PC-3 (cell line): ENCODE measurements around the gene DDX3X. TPM values are rescaled to one million over a fixed set of nuclear protein-coding genes. Genes with fewer than 3 reads are reported as not detected.
"Not testable (repeated sequence)": the region's sequence is repeated elsewhere in the genome, so short reads cannot be mapped to it uniquely, and the experiment has no call there.

ENCODE experiments used
- ATAC-seq: fragments of 200-7000 bp; cut with Tn5 transposase; 2 replicates; pipeline ENCODE4 v1.9.1; 2020; ENCODE audit warnings: mild to moderate bottlenecking, moderate library complexity
- BruUV-seq: library from RNA; stranded (reverse); fragments of 400-500 nt; replicated peaks from 2 replicates; lab custom pipeline; 2021; lab: Mats Ljungman, UMichigan
- CTCF ChIA-PET: fragments of 300-600 bp; sonication (Branson Sonifier 250); formaldehyde crosslinking; loops from one replicate; lab custom pipeline; 2022; ENCODE audit warnings: antibody characterized with exemption; lab: Charles Lee
- POLR2A ChIA-PET: fragments of 300-600 bp; sonication (Branson Sonifier 250); formaldehyde crosslinking; loops from one replicate; lab custom pipeline; 2022; ENCODE audit warnings: antibody characterized with exemption; ENCODE audit not compliant: unreplicated experiment; lab: Charles Lee
- DNase-seq: peaks from one replicate; pipeline ENCODE4 v3.0.0-alpha.2; 2015
- H2AFZ ChIP-seq: fragments of 300-600 bp; sonication (generic); 2 replicates; pipeline ENCODE4 v1.6.0; 2016; ENCODE audit warnings: antibody characterized with exemption, low read length
- H3F3A ChIP-seq: fragments of 300-600 bp; sonication (generic); one replicate; pipeline ENCODE4 v1.6.0; 2017; ENCODE audit warnings: antibody characterized with exemption, low read length, control low read depth, mild to moderate bottlenecking; ENCODE audit not compliant: unreplicated experiment
- H3K27ac ChIP-seq: fragments of 300-600 bp; sonication (generic); 2 replicates; pipeline ENCODE4 v1.5.1; 2016; ENCODE audit warnings: mild to moderate bottlenecking, low read length
- H3K27me3 ChIP-seq: fragments of 300-600 bp; sonication (generic); 2 replicates; pipeline ENCODE4 v1.6.1; 2016; ENCODE audit warnings: low read length, mixed read lengths
- H3K36me3 ChIP-seq: fragments of 300-600 bp; sonication (generic); 2 replicates; pipeline ENCODE4 v1.6.1; 2016; ENCODE audit warnings: low read depth, mixed run types, low read length, mixed read lengths
- H3K4me1 ChIP-seq: fragments of 300-600 bp; sonication (generic); 2 replicates; pipeline ENCODE4 v1.5.1; 2016; ENCODE audit warnings: low read length; ENCODE audit not compliant: insufficient read depth
- H3K4me2 ChIP-seq: fragments of 300-600 bp; sonication (generic); 2 replicates; pipeline ENCODE4 v1.6.0; 2016; ENCODE audit warnings: low read length
- H3K4me3 ChIP-seq: fragments of 300-600 bp; sonication (generic); 2 replicates; pipeline ENCODE4 v1.5.1; 2016; ENCODE audit warnings: mild to moderate bottlenecking, low read length, mixed read lengths
- H3K79me2 ChIP-seq: fragments of 300-600 bp; sonication (generic); 2 replicates; pipeline ENCODE4 v1.6.1; 2017; ENCODE audit warnings: low read length, mixed read lengths
- H3K9ac ChIP-seq: fragments of 300-600 bp; sonication (generic); 2 replicates; pipeline ENCODE4 v1.6.0; 2016; ENCODE audit warnings: mild to moderate bottlenecking, low read length
- H3K9me2 ChIP-seq: fragments of 300-600 bp; sonication (generic); replicated peaks from 2 replicates; pipeline ENCODE4 v1.6.1; 2016; ENCODE audit warnings: mixed run types, low read length, mixed read lengths
- H3K9me3 ChIP-seq: fragments of 300-600 bp; sonication (generic); 2 replicates; pipeline ENCODE4 v1.6.1; 2016; ENCODE audit warnings: low read length, mixed read lengths
- H4K20me1 ChIP-seq: fragments of 300-600 bp; sonication (generic); 2 replicates; pipeline ENCODE4 v1.6.1; 2016; ENCODE audit warnings: low read length, mixed read lengths
- EZH2 ChIP-seq: fragments of 300-600 bp; sonication (generic); IDR thresholded peaks from one replicate; pipeline ENCODE4 v1.6.1; 2017; ENCODE audit warnings: antibody characterized with exemption, mild to moderate bottlenecking, low read length; ENCODE audit not compliant: unreplicated experiment
- EZH2phosphoT487 ChIP-seq: fragments of 300-600 bp; sonication (generic); IDR thresholded peaks from 2 replicates; pipeline ENCODE4 v1.6.1; 2018; ENCODE audit warnings: mild to moderate bottlenecking, antibody characterized with exemption, low read length, borderline replicate concordance
- intact Hi-C: fragments of 100-400 bp; cut with micrococcal nuclease; formaldehyde crosslinking; loops from 2 replicates; pipeline ENCODE4 v1.9.0; 2023
- total RNA-seq: library from RNA; depleted of rRNA; stranded (reverse); fragments of >200 nt; gene quantifications from 2 replicates; pipeline ENCODE4 v1.2.3, GENCODE V29; 2014
- TF ChIP-seq, protein P1 (sequence below): fragments of 300-600 bp; sonication (generic); conservative IDR thresholded peaks from 2 replicates; pipeline ENCODE4 v1.5.1; 2017; ENCODE audit warnings: antibody characterized with exemption, low read depth, mild to moderate bottlenecking, low read length

The DDX3X gene
- total RNA-seq, 1 experiment from 2014 or later: 185 TPM

- no peak overlapping the region for H2AFZ ChIP-seq
- H3K36me3 ChIP-seq: peaks cover 7% of the 10 kb centered on the region; the same call in 1 of the 2 replicates
- H3K9me3 ChIP-seq: no peaks in the 10 kb centered on the region
- DNase-seq (no peak), ATAC-seq (no peak)
- H3K4me3 ChIP-seq: no peak overlapping the region
- H3K27ac ChIP-seq: no peak overlapping the region
- no peak for TF ChIP-seq EZH2phosphoT487
- TF ChIP-seq EZH2: no peak
- TF ChIP-seq, protein P1, sequence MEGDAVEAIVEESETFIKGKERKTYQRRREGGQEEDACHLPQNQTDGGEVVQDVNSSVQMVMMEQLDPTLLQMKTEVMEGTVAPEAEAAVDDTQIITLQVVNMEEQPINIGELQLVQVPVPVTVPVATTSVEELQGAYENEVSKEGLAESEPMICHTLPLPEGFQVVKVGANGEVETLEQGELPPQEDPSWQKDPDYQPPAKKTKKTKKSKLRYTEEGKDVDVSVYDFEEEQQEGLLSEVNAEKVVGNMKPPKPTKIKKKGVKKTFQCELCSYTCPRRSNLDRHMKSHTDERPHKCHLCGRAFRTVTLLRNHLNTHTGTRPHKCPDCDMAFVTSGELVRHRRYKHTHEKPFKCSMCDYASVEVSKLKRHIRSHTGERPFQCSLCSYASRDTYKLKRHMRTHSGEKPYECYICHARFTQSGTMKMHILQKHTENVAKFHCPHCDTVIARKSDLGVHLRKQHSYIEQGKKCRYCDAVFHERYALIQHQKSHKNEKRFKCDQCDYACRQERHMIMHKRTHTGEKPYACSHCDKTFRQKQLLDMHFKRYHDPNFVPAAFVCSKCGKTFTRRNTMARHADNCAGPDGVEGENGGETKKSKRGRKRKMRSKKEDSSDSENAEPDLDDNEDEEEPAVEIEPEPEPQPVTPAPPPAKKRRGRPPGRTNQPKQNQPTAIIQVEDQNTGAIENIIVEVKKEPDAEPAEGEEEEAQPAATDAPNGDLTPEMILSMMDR: no peak
- intact Hi-C loops: loop anchor here (2.0 to 5.0 kb wide), 2 partner anchors 77 to 83 kb away; no protein-coding TSS in a partner anchor
- H3K79me2 ChIP-seq: no peaks in the 10 kb centered on the region
- ChIA-PET POLR2A (no interaction called here), CTCF (no interaction called here)
- no peaks in the 10 kb centered on the region for H3K27me3 ChIP-seq
- no peak overlapping the region for H3K4me2 ChIP-seq
- H3K4me1 ChIP-seq: no peaks in the 10 kb centered on the region
- BruUV-seq: no TSS peak
- no peaks in the 10 kb centered on the region for H3K9me2 ChIP-seq
- peaks cover 24% of the 10 kb centered on the region for H4K20me1 ChIP-seq
- no peak overlapping the region for H3K9ac ChIP-seq
- H3F3A ChIP-seq: peaks cover 11% of the 10 kb centered on the region
Measured at GRCh38 chrX:41353985-41354384, 20.0 kb downstream of the DDX3X start.

DNA sequence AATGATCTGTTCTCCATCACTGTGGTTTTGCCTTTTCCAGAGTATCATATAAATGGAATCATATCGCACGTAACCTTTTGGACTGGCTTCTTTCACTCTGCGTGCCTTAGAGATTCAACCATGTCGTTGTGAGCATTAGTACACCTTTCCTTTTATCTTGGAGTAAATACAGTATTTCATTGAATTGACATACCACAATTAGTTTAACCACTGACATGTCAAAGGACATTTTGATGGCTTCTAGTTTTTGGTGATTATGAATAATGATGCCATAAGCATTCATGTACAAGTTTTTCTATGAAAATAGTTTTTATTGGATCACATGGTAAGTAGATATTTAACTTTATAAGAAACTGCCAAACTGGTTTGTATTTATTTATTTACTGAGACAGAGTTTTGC lies 35.2 kb downstream of the DDX3X start:
- H3F3A ChIP-seq: no peaks in the 10 kb centered on the region
- no peak overlapping the region for H2AFZ ChIP-seq
- no peak overlapping the region for H3K27ac ChIP-seq
- ChIA-PET CTCF (no interaction called here), POLR2A (no interaction called here)
- H3K9me2 ChIP-seq: no peaks in the 10 kb centered on the region
- no peaks in the 10 kb centered on the region for H3K4me1 ChIP-seq
- intact Hi-C loops: no loop called here
- BruUV-seq: no TSS peak
- H3K9me3 ChIP-seq: no peaks in the 10 kb centered on the region
- no peaks in the 10 kb centered on the region for H3K79me2 ChIP-seq
- no peaks in the 10 kb centered on the region for H3K36me3 ChIP-seq
- no peak for ATAC-seq
- H3K27me3 ChIP-seq: no peaks in the 10 kb centered on the region
- no peak for TF ChIP-seq EZH2phosphoT487
- no peak for TF ChIP-seq EZH2
- TF ChIP-seq, protein P1: no peak
- no peak for DNase-seq
- no peak overlapping the region for H3K4me3 ChIP-seq
- H4K20me1 ChIP-seq: no peaks in the 10 kb centered on the region
- H3K4me2 ChIP-seq: no peak overlapping the region
- no peak overlapping the region for H3K9ac ChIP-seq

DNA sequence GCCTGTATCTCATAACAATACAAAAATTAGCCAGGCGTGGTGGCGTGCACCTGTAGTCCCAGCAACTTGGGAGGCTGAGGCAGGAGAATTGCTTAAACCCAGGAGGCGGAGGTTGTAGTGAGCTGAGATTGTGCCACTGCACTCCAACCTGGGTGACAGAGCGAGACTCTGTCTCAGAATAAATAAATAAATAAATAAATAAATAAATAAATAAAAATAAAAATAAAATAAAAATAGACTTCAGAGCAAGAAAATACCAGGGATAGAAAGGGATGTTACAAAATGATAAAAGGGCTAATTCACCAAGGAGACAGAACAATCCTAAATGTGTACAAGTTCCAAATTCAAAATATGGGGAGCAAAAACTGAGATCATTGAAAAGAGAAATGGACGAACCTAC lies 37.6 kb downstream of the DDX3X start:
- CTCF ChIA-PET, H3K9ac ChIP-seq, H3K4me1 ChIP-seq, H4K20me1 ChIP-seq, intact Hi-C loops, H3K9me3 ChIP-seq, H3K27ac ChIP-seq, DNase-seq, H3K9me2 ChIP-seq, H3F3A ChIP-seq, POLR2A ChIA-PET, BruUV-seq, H3K27me3 ChIP-seq, H3K4me2 ChIP-seq, H3K79me2 ChIP-seq, ATAC-seq, H3K4me3 ChIP-seq, H3K36me3 ChIP-seq, H2AFZ ChIP-seq: not testable (repeated sequence)
